GM19099 (cell line): Measurements from ENCODE around the gene COL25A1.

ENCODE experiments used
- POLR2A ChIP-seq: IDR thresholded peaks from 3 replicates; pipeline ENCODE4 v1.6.1; 2011; ENCODE audit warnings: low read depth; ENCODE audit not compliant: insufficient read length; ENCODE audit errors: extremely low read depth

The COL25A1 gene

GRCh38 chr4:108965472-108966076 is 336.9 kb downstream of the COL25A1 start:
- TF ChIP-seq POLR2A = no peak

- no peak for TF ChIP-seq POLR2A
Measured at GRCh38 chr4:108965016-108965415, 337.4 kb downstream of the COL25A1 start.

- no peak for TF ChIP-seq POLR2A
Measured at GRCh38 chr4:108963910-108964309, 338.5 kb downstream of the COL25A1 start.

GRCh38 chr4:108959491-108959890 is 343.0 kb downstream of the COL25A1 start:
- TF ChIP-seq POLR2A = no peak

- TF ChIP-seq POLR2A = no peak
Measured at GRCh38 chr4:108954880-108955279, 347.6 kb downstream of the COL25A1 start.

- no peak for TF ChIP-seq POLR2A
Measured at GRCh38 chr4:108953941-108954340, 348.5 kb downstream of the COL25A1 start.

GRCh38 chr4:108950158-108950915 is 352.1 kb downstream of the COL25A1 start:
- no peak for TF ChIP-seq POLR2A

GRCh38 chr4:108947526-108947925 is 354.9 kb downstream of the COL25A1 start:
- no peak for TF ChIP-seq POLR2A

GRCh38 chr4:108946237-108946636 is 356.2 kb downstream of the COL25A1 start:
- no peak for TF ChIP-seq POLR2A

GRCh38 chr4:108943976-108944591 is 358.4 kb downstream of the COL25A1 start:
- no peak for TF ChIP-seq POLR2A

- TF ChIP-seq POLR2A = no peak
Measured at GRCh38 chr4:108943371-108943770, 359.1 kb downstream of the COL25A1 start.

GRCh38 chr4:108941904-108942430 is 360.5 kb downstream of the COL25A1 start:
- TF ChIP-seq POLR2A = no peak

- TF ChIP-seq POLR2A = no peak
Measured at GRCh38 chr4:108940634-108941033, 361.8 kb downstream of the COL25A1 start.

GRCh38 chr4:108940149-108940548 is 362.3 kb downstream of the COL25A1 start:
- TF ChIP-seq POLR2A = no peak

GRCh38 chr4:108937066-108937465 is 365.4 kb downstream of the COL25A1 start:
- no peak for TF ChIP-seq POLR2A

- no peak for TF ChIP-seq POLR2A
Measured at GRCh38 chr4:108933046-108933445, 369.4 kb downstream of the COL25A1 start.

- no peak for TF ChIP-seq POLR2A
Measured at GRCh38 chr4:108931926-108932325, 370.5 kb downstream of the COL25A1 start.

- no peak for TF ChIP-seq POLR2A
Measured at GRCh38 chr4:108930186-108930585, 372.3 kb downstream of the COL25A1 start.
